GM12864 (cell line): ENCODE results near the gene KL.

ENCODE experiments used
- DNase-seq: peaks from one replicate; pipeline ENCODE4 v3.0.0-alpha.2; 2011; ENCODE audit warnings: low read depth
- H3K4me3 ChIP-seq: 2 replicates; pipeline ENCODE4 v1.5.1; 2011; ENCODE audit warnings: mild to moderate bottlenecking, low read depth, low read length, control low read depth
- CTCF ChIP-seq: IDR thresholded peaks from 2 replicates; pipeline ENCODE4 v1.5.1; 2011; ENCODE audit warnings: low read depth, mild to moderate bottlenecking, moderate library complexity, low read length, control low read depth, inconsistent platforms; ENCODE audit errors: missing control alignments

The KL gene

DNA sequence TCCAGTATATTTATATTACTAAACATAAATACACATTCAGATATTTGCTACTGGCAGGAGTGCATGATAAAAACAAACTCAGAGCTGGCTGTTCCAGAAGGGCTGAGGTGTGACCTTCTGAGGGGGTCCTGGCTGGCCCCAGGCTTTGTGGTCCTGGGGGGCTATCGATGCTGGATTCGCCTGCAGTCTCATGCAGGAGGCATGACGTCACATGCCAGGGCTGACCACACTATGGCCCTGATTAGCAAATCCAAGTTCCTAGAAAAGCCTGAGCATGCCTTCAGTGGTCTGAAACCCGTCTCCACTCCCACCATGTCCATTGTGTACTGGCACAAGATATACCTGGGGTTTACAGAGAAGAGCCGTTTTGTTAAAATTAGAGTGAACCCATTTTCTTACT lies 97.9 kb downstream of the KL start:
- no peak for TF ChIP-seq CTCF
- no peak overlapping the region for H3K4me3 ChIP-seq
- no peak for DNase-seq

DNA sequence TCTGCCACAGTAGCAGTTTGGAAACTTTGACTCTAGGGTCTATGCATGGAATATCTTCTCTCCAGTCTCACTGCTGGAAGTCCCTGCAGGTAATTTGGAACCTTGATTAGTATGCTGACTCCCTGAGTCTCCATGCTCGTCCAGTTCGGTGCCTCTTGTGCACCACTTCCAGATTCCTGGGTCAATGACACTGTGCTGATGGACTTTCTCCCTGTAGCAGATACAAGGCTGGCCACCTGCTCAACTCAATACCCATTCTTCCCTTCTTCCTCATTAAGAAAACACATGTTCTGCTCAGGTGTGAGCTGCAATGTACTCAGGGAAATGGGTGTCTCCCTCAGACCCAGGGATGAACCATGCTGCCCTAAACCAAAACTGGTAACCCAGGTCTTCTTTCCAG lies 99.1 kb downstream of the KL start:
- no peak for TF ChIP-seq CTCF
- no peak for DNase-seq
- H3K4me3 ChIP-seq = no peak overlapping the region
